ENCODE data around the gene SOD1. TPM values are rescaled to one million over a fixed set of nuclear protein-coding genes. Genes with fewer than 3 reads are reported as not detected.
A peak's percentile ranks its signal among the peaks of the same experiment; 100 is the strongest.

SOD1 gene
- total RNA-seq, 1 donor from 2014 or later: 236 TPM

GRCh38 chr21:31678478-31678877 is 19.0 kb downstream of the SOD1 start:
- Histone ChIP-seq H3K9ac (ENCODE audit: low read length) (no peak overlapping the region), H3K79me2 (ENCODE audit: insufficient read depth, low read length) (peaks cover 3% of the 10 kb centered on the region), H3K27me3 (ENCODE audit: insufficient read depth, low read length) (no peaks in the 10 kb centered on the region), H4K20me1 (ENCODE audit: insufficient read depth, low read length) (peaks cover 13% of the 10 kb centered on the region), H3K36me3 (ENCODE audit: insufficient read depth, low read length) (peaks cover 2% of the 10 kb centered on the region), H3K4me1 (ENCODE audit: insufficient read depth, low read length) (peaks cover 7% of the 10 kb centered on the region), H3K4me3 (ENCODE audit: insufficient read depth, low read depth, low read length) (no peak overlapping the region), H3K4me2 (ENCODE audit: low read length) (no peak overlapping the region), H3K9me3 (ENCODE audit: insufficient read depth, low read depth, low read length) (no peaks in the 10 kb centered on the region), H3K27ac (ENCODE audit: low read depth, low read length) (no peak overlapping the region), H2AFZ (ENCODE audit: low read depth, low read length) (no peak overlapping the region)
- TF ChIP-seq EZH2 (IDR thresholded peaks at IDR 0.05; ENCODE audit: insufficient read depth, low read length) (no peak), CTCF (IDR thresholded peaks at IDR 0.05; ENCODE audit: insufficient read depth, low read depth, low read length) (no peak)
- Mint-ChIP-seq H3K4me3 (ENCODE audit: unreplicated experiment) (no peak overlapping the region), H3K4me1 (ENCODE audit: low read depth, unreplicated experiment) (peaks cover 3% of the 10 kb centered on the region), H3K36me3 (ENCODE audit: low read depth, unreplicated experiment) (no peaks in the 10 kb centered on the region), H3K9me3 (ENCODE audit: unreplicated experiment) (no peaks in the 10 kb centered on the region), H3K27me3 (ENCODE audit: low read depth, unreplicated experiment) (no peaks in the 10 kb centered on the region), H3K27ac (ENCODE audit: unreplicated experiment) (no peak overlapping the region)
- FAIRE-seq (no peak), DNase-seq (ENCODE audit: low read depth) (no peak)

- Mint-ChIP-seq H3K27ac (ENCODE audit: unreplicated experiment) (no peak overlapping the region), H3K36me3 (ENCODE audit: low read depth, unreplicated experiment) (peaks cover 7% of the 10 kb centered on the region)
- FAIRE-seq: peak; percentile 68
These were observed 23.1 kb downstream of the SOD1 start for GRCh38 chr21:31682620-31683019.

More at GRCh38 chr21:31682620-31683019, 23.1 kb downstream of the SOD1 start:
- H3K9me3 Mint-ChIP-seq (ENCODE audit: unreplicated experiment): no peaks in the 10 kb centered on the region
- peaks cover 7% of the 10 kb centered on the region for H3K4me1 ChIP-seq (ENCODE audit: insufficient read depth, low read length)
- TF ChIP-seq CTCF (IDR thresholded peaks at IDR 0.05; ENCODE audit: insufficient read depth, low read depth, low read length) (no peak), EZH2 (IDR thresholded peaks at IDR 0.05; ENCODE audit: insufficient read depth, low read length) (no peak)
- peaks cover 3% of the 10 kb centered on the region for H3K4me1 Mint-ChIP-seq (ENCODE audit: low read depth, unreplicated experiment)
- H2AFZ ChIP-seq (ENCODE audit: low read depth, low read length): no peak overlapping the region
- peak overlapping the region; percentile 26 for H3K4me2 ChIP-seq (ENCODE audit: low read length)
- H3K36me3 ChIP-seq (ENCODE audit: insufficient read depth, low read length): peaks cover 25% of the 10 kb centered on the region
- peak; percentile 65 for DNase-seq (ENCODE audit: low read depth)
- no peaks in the 10 kb centered on the region for H3K27me3 ChIP-seq (ENCODE audit: insufficient read depth, low read length)
- peak overlapping the region; percentile 17 for H3K27ac ChIP-seq (ENCODE audit: low read depth, low read length)
- no peak overlapping the region for H3K4me3 Mint-ChIP-seq (ENCODE audit: unreplicated experiment)
- H3K79me2 ChIP-seq (ENCODE audit: insufficient read depth, low read length): peaks cover 3% of the 10 kb centered on the region
- H3K4me3 ChIP-seq (ENCODE audit: insufficient read depth, low read depth, low read length): no peak overlapping the region
- H3K9ac ChIP-seq (ENCODE audit: low read length): no peak overlapping the region
- H3K9me3 ChIP-seq (ENCODE audit: insufficient read depth, low read depth, low read length): no peaks in the 10 kb centered on the region
- H3K27me3 Mint-ChIP-seq (ENCODE audit: low read depth, unreplicated experiment): no peaks in the 10 kb centered on the region
- peaks cover 13% of the 10 kb centered on the region for H4K20me1 ChIP-seq (ENCODE audit: insufficient read depth, low read length)

All from astrocyte (in vitro differentiated cells and primary cell).